SK-N-MC (cell line): Measurements from ENCODE around the gene ABHD12.

Experiments
- EZH2 ChIP-seq: fragments of 200-600 bp; sonication (generic); IDR thresholded peaks from one replicate; pipeline ENCODE4 v1.6.1; 2017; ENCODE audit warnings: antibody characterized with exemption
- FOXP2 ChIP-seq: optimal IDR thresholded peaks from 2 replicates; pipeline ENCODE3; 2011; ENCODE audit warnings: mild to moderate bottlenecking, moderate library complexity; ENCODE audit not compliant: insufficient read depth; ENCODE audit errors: extremely low read length, control extremely low read depth
- POLR2AphosphoS5 ChIP-seq: IDR thresholded peaks from 2 replicates; pipeline ENCODE4 v1.6.1; 2012; ENCODE audit warnings: mild to moderate bottlenecking, low read depth, low read length, borderline replicate concordance

- no peak for TF ChIP-seq EZH2
- no peak for TF ChIP-seq POLR2AphosphoS5
- TF ChIP-seq FOXP2 = no peak
These were observed 119.0 kb downstream of the ABHD12 start for GRCh38 chr20:25271486-25272222.
